NCI-H1417 (cell line): ENCODE measurements around the gene SURF2.
"Not testable (repeated sequence)": the region's sequence is repeated elsewhere in the genome, so short reads cannot be mapped to it uniquely, and the experiment has no call there.

Source experiments
- DNase-seq, 3 experiments: peaks; one replicate each; lab custom pipeline; 2025; lab: John Stamatoyannopoulos, UW

The SURF2 gene

GRCh38 chr9:133375724-133376654 lies 19.6 kb downstream of the SURF2 start, which contains the start of the genes STKLD1 and SURF4:
TSS of gene STKLD1 (plus strand) at chr9:133376366. CDS start at chr9:133376474, 108 bp downstream.
TSS of gene SURF4 (minus strand) at chr9:133376060. CDS start at chr9:133375969, 91 bp downstream.
- DNase-seq = peak; percentile 92 to 98 (median 98)

- DNase-seq = not testable (repeated sequence)
Observed at GRCh38 chr9:133377280-133377679, 20.9 kb downstream of the SURF2 start.

GRCh38 chr9:133377721-133378216 lies 21.4 kb downstream of the SURF2 start:
- no peak for DNase-seq

GRCh38 chr9:133378408-133378962 lies 22.1 kb downstream of the SURF2 start:
- DNase-seq = peak in 1 of 3 experiments; percentile 14

GRCh38 chr9:133379153-133380086 lies 23.1 kb downstream of the SURF2 start:
- DNase-seq = no peak

- DNase-seq = no peak
Observed at GRCh38 chr9:133380734-133381133, 24.4 kb downstream of the SURF2 start.

- no peak for DNase-seq
Observed at GRCh38 chr9:133382507-133383141, 26.3 kb downstream of the SURF2 start.

- no peak for DNase-seq
Observed at GRCh38 chr9:133383438-133383837, 27.1 kb downstream of the SURF2 start.

- no peak for DNase-seq
Observed at GRCh38 chr9:133384736-133385321, 28.5 kb downstream of the SURF2 start.

- no peak for DNase-seq
Observed at GRCh38 chr9:133385452-133385851, 29.1 kb downstream of the SURF2 start.

- DNase-seq = no peak
Observed at GRCh38 chr9:133386338-133386737, 30.0 kb downstream of the SURF2 start.

- peak in 2 of 3 experiments; percentile 50 to 71 for DNase-seq
Observed at GRCh38 chr9:133387680-133388079, 31.3 kb downstream of the SURF2 start.

- DNase-seq = no peak
Observed at GRCh38 chr9:133389025-133389557, 32.7 kb downstream of the SURF2 start.

GRCh38 chr9:133389562-133389961 lies 33.2 kb downstream of the SURF2 start:
- DNase-seq = no peak

- no peak for DNase-seq
Observed at GRCh38 chr9:133390713-133391112, 34.4 kb downstream of the SURF2 start.

- not testable (repeated sequence) for DNase-seq
Observed at GRCh38 chr9:133391449-133391848, 35.1 kb downstream of the SURF2 start.

GRCh38 chr9:133392308-133392707 lies 36.0 kb downstream of the SURF2 start:
- not testable (repeated sequence) for DNase-seq

GRCh38 chr9:133393399-133393798 lies 37.0 kb downstream of the SURF2 start:
- no peak for DNase-seq

GRCh38 chr9:133394687-133395271 lies 38.4 kb downstream of the SURF2 start:
- DNase-seq = no peak

- no peak for DNase-seq
Observed at GRCh38 chr9:133396952-133397351, 40.6 kb downstream of the SURF2 start.
